ENCODE data around the gene PCYT1B. TPM values are rescaled to one million over a fixed set of nuclear protein-coding genes. Genes with fewer than 3 reads are reported as not detected.
A peak's percentile ranks its signal among the peaks of the same experiment; 100 is the strongest.

The PCYT1B gene
- total RNA-seq, 1 experiment from 2014 or later: 7.2 TPM

- no peak overlapping the region for H3K4me3 ChIP-seq
- H3K27ac ChIP-seq: no peak overlapping the region
- no peak for DNase-seq
- no peaks in the 10 kb centered on the region for H3K27me3 ChIP-seq
- no peaks in the 10 kb centered on the region for H3K4me1 ChIP-seq
- no peaks in the 10 kb centered on the region for H3K36me3 ChIP-seq
- no peaks in the 10 kb centered on the region for H3K9me3 ChIP-seq (replicated peaks)
Observed at GRCh38 chrX:24594501-24594900, 52.6 kb downstream of the PCYT1B start.

GRCh38 chrX:24590111-24590510 lies 57.0 kb downstream of the PCYT1B start:
- no peak for DNase-seq
- Histone ChIP-seq H3K36me3 (no peaks in the 10 kb centered on the region), H3K4me1 (no peaks in the 10 kb centered on the region), H3K4me3 (no peak overlapping the region), H3K27me3 (no peaks in the 10 kb centered on the region), H3K9me3 (replicated peaks) (no peaks in the 10 kb centered on the region), H3K27ac (no peak overlapping the region)

- H3K4me3 ChIP-seq: no peak overlapping the region
- no peaks in the 10 kb centered on the region for H3K27me3 ChIP-seq
- H3K27ac ChIP-seq: no peak overlapping the region
- H3K36me3 ChIP-seq: no peaks in the 10 kb centered on the region
- no peaks in the 10 kb centered on the region for H3K4me1 ChIP-seq
- no peaks in the 10 kb centered on the region for H3K9me3 ChIP-seq (replicated peaks)
- DNase-seq: no peak
Observed at GRCh38 chrX:24577091-24577490, 70.1 kb downstream of the PCYT1B start.

GRCh38 chrX:24575496-24575895 lies 71.7 kb downstream of the PCYT1B start:
- no peak for DNase-seq
- Histone ChIP-seq H3K27ac (no peak overlapping the region), H3K4me1 (no peaks in the 10 kb centered on the region), H3K27me3 (no peaks in the 10 kb centered on the region), H3K4me3 (no peak overlapping the region), H3K9me3 (replicated peaks) (no peaks in the 10 kb centered on the region), H3K36me3 (no peaks in the 10 kb centered on the region)

DNA sequence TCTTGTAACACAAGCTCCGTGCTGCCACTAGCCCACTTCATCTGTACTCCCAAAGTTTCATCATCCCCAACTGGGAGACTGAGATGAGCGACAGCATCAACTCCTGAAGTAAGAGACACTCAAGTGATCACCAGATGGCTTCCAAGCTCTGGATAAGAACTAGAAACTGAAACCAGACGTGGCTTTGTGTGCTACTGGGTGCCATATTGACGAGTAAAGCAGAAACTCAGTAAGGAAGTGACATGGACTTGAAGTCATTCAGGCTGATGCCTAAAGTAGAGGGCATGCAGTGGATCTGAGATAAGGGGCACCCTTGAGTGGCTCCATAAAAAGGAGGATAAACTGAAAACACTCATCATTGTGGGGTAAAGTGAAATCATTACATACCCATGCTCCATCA lies 72.4 kb downstream of the PCYT1B start:
- H3K27me3 ChIP-seq: no peaks in the 10 kb centered on the region
- H3K27ac ChIP-seq: no peak overlapping the region
- H3K4me3 ChIP-seq: no peak overlapping the region
- no peak for DNase-seq
- no peaks in the 10 kb centered on the region for H3K4me1 ChIP-seq
- no peaks in the 10 kb centered on the region for H3K9me3 ChIP-seq (replicated peaks)
- H3K36me3 ChIP-seq: no peaks in the 10 kb centered on the region

DNA sequence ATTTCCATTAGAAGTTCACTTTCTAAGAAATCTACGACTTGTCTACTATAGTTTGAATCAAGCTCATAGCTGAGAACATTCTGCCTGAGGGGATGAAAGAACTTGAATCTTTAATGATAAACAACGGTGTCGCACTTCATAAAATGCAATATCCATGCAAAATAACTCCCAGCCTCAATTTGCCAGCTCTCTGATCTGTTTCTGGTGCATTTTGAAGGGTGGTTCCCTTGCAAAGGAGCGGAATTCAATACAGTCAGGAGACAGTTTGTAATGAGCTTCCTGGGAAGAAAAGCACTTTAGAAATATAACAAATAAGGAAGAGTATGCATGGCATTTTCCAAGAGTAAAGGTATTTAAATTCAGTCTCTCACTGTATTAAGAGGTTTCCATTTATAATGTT lies 80.0 kb downstream of the PCYT1B start:
- H3K9me3 ChIP-seq (replicated peaks): no peaks in the 10 kb centered on the region
- no peaks in the 10 kb centered on the region for H3K36me3 ChIP-seq
- no peak overlapping the region for H3K27ac ChIP-seq
- DNase-seq: no peak
- H3K4me1 ChIP-seq: no peaks in the 10 kb centered on the region
- H3K27me3 ChIP-seq: no peaks in the 10 kb centered on the region
- H3K4me3 ChIP-seq: no peak overlapping the region

- H3K36me3 ChIP-seq: no peaks in the 10 kb centered on the region
- no peak overlapping the region for H3K4me3 ChIP-seq
- H3K4me1 ChIP-seq: no peaks in the 10 kb centered on the region
- no peaks in the 10 kb centered on the region for H3K9me3 ChIP-seq (replicated peaks)
- H3K27ac ChIP-seq: no peak overlapping the region
- no peaks in the 10 kb centered on the region for H3K27me3 ChIP-seq
- no peak for DNase-seq
Observed at GRCh38 chrX:24566240-24566639, 80.9 kb downstream of the PCYT1B start.

DNA sequence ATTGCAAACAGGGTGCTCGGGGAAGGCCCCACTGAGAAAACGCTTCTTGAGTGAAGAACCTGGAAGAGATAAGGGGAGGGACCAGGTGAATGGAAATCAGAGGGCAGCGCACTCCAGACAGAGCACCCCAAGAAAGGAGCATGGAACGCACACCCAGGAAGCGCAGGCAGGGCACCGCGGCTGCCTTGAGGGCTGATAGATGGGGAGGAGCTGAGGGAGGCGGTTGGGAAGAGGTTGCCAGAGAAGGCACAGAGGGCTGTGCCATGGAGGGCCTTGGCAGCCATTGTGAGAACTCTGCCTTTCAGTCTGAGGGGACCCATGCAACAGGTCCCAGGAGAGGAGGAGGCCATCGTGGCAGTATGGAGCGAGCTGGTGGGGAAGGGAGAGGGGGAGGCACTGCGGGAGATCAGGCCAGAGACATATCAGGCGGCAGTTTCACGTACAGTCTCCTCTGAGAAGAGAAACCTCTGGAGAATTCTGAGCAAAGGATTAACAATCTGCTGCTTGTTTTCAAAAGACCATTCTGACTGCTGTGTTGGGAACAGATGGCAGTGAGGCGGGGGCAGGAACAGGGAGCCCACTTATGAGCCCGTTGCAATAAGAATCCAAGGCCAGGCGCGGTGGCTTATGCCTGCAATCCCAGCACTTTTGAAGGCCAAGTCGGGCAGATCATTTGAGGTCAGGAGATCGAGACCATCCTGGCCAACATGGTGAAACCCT lies 83.7 kb downstream of the PCYT1B start:
- Histone ChIP-seq H3K27ac (no peak overlapping the region), H3K9me3 (replicated peaks) (no peaks in the 10 kb centered on the region), H3K27me3 (no peaks in the 10 kb centered on the region), H3K4me3 (no peak overlapping the region), H3K4me1 (no peaks in the 10 kb centered on the region), H3K36me3 (no peaks in the 10 kb centered on the region)
- peak in 1 of 2 experiments; percentile 2 for DNase-seq

- H3K4me3 ChIP-seq: no peak overlapping the region
- H3K27ac ChIP-seq: no peak overlapping the region
- H3K36me3 ChIP-seq: no peaks in the 10 kb centered on the region
- no peaks in the 10 kb centered on the region for H3K27me3 ChIP-seq
- DNase-seq: peak in 1 of 2 experiments; percentile 19
- no peaks in the 10 kb centered on the region for H3K4me1 ChIP-seq
- H3K9me3 ChIP-seq (replicated peaks): no peaks in the 10 kb centered on the region
Observed at GRCh38 chrX:24561121-24561520, 86.0 kb downstream of the PCYT1B start.

GRCh38 chrX:24553011-24553410 lies 94.1 kb downstream of the PCYT1B start:
- Histone ChIP-seq H3K36me3 (no peaks in the 10 kb centered on the region), H3K4me1 (no peaks in the 10 kb centered on the region), H3K4me3 (no peak overlapping the region), H3K27me3 (no peaks in the 10 kb centered on the region), H3K9me3 (replicated peaks) (no peaks in the 10 kb centered on the region), H3K27ac (no peak overlapping the region)
- DNase-seq: no peak

- Histone ChIP-seq H3K27ac (no peak overlapping the region), H3K4me1 (no peaks in the 10 kb centered on the region), H3K9me3 (replicated peaks) (no peaks in the 10 kb centered on the region), H3K4me3 (no peak overlapping the region), H3K36me3 (no peaks in the 10 kb centered on the region), H3K27me3 (no peaks in the 10 kb centered on the region)
- no peak for DNase-seq
Observed at GRCh38 chrX:24550166-24550565, 97.0 kb downstream of the PCYT1B start.

DNA sequence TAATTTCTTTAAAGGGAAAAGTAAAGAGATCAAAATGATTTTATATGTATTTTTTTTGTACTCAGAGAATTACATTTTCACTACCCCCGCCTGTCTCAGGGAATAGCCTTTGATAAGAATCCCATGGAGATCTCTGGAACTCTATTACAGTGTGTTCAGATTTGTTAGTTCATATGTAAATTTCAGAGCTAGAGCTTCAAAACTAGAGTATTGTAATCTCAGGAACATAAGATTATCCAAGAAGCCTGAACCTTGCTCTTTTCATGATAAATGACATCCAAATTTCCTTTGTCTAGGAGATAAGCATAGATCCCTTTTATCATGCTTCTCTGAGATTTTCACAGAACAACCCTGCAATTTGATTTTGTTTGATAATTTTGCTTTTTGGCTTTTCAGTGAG lies 99.2 kb downstream of the PCYT1B start:
- no peaks in the 10 kb centered on the region for H3K4me1 ChIP-seq
- no peaks in the 10 kb centered on the region for H3K27me3 ChIP-seq
- H3K27ac ChIP-seq: no peak overlapping the region
- H3K4me3 ChIP-seq: no peak overlapping the region
- no peak for DNase-seq
- no peaks in the 10 kb centered on the region for H3K36me3 ChIP-seq
- H3K9me3 ChIP-seq (replicated peaks): no peaks in the 10 kb centered on the region

DNA sequence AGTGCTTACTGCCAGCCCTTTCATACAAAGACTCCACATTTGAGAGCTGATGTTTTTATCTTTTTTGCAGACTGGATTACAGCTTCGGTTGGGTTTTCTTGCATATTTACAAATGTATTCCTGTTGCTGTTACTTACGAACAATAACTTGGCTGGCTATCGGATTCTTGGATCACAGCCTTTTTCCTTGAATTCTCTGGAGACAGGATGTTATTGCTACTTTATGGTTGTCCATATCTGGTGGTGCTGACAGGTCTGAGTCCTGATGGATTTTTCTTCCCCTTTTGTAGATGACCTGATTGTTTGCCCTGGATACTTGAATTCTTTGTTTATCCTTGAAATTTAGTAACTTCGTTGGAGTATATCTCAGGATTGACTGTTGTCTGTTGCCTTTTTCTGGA lies 104.4 kb downstream of the PCYT1B start:
- Histone ChIP-seq H3K4me1 (no peaks in the 10 kb centered on the region), H3K27me3 (no peaks in the 10 kb centered on the region), H3K4me3 (no peak overlapping the region), H3K27ac (no peak overlapping the region), H3K9me3 (replicated peaks) (no peaks in the 10 kb centered on the region), H3K36me3 (no peaks in the 10 kb centered on the region)
- DNase-seq: no peak

DNA sequence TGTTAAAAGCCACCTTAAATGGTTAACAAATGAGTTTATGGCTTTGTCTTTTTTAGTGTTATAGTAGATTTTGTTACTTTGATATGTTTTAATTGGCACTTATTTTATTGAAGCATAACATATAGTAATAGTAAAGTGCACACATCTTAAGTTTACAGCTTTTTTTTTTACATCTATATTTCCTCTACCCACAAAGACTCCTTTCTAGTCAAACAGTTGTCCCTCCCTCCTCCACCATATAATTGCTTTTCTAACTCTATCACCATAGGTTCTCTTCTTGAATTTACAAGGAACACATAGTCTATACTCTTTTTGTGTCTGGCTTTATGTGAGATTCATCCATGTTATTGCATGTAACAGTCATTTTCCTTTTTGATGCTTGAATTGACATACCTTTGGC lies 110.6 kb downstream of the PCYT1B start:
- no peaks in the 10 kb centered on the region for H3K27me3 ChIP-seq
- H3K36me3 ChIP-seq: no peaks in the 10 kb centered on the region
- no peaks in the 10 kb centered on the region for H3K4me1 ChIP-seq
- H3K9me3 ChIP-seq (replicated peaks): no peaks in the 10 kb centered on the region
- H3K4me3 ChIP-seq: no peak overlapping the region
- DNase-seq: no peak
- no peak overlapping the region for H3K27ac ChIP-seq

GRCh38 chrX:24528605-24529004 lies 118.5 kb downstream of the PCYT1B start:
- no peak overlapping the region for H3K27ac ChIP-seq
- no peaks in the 10 kb centered on the region for H3K27me3 ChIP-seq
- no peaks in the 10 kb centered on the region for H3K9me3 ChIP-seq (replicated peaks)
- H3K4me1 ChIP-seq: peaks cover 9% of the 10 kb centered on the region; the same call in 1 of the 2 replicates
- no peaks in the 10 kb centered on the region; the same call in 1 of the 2 replicates for H3K36me3 ChIP-seq
- no peak for DNase-seq
- no peak overlapping the region for H3K4me3 ChIP-seq

DNA sequence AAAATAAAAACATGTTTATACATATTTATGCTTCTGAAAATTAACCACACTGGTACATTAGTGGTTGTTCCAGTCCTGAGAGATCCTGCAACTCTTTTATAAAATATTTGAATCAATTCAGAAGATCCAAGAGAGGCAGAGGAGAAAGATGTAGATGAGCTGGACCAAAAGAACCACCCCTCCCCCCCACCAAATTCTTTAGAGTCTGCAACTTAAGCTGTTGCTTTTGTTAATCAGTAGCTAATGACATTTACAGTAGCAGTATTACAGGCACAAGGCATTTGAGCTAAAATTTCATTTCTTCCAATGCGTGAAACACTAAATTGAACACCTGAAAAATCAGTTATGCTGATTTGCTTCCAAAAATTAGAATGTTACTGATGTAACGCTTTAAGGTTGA lies 120.5 kb downstream of the PCYT1B start:
- Histone ChIP-seq H3K9me3 (replicated peaks) (no peaks in the 10 kb centered on the region), H3K4me3 (no peak overlapping the region), H3K27me3 (no peaks in the 10 kb centered on the region), H3K36me3 (no peaks in the 10 kb centered on the region; the same call in 1 of the 2 replicates), H3K4me1 (peaks cover 9% of the 10 kb centered on the region; the same call in 1 of the 2 replicates), H3K27ac (no peak overlapping the region)
- DNase-seq: no peak
